Measurements from ENCODE around the gene DLX1. TPM values are rescaled to one million over a fixed set of nuclear protein-coding genes. Genes with fewer than 3 reads are reported as not detected.
"Not testable (repeated sequence)": the region's sequence is repeated elsewhere in the genome, so short reads cannot be mapped to it uniquely, and the experiment has no call there.

DLX1 gene
- total and polyA plus RNA-seq, 2 donors: 0.09 to 0.23 TPM

DNA sequence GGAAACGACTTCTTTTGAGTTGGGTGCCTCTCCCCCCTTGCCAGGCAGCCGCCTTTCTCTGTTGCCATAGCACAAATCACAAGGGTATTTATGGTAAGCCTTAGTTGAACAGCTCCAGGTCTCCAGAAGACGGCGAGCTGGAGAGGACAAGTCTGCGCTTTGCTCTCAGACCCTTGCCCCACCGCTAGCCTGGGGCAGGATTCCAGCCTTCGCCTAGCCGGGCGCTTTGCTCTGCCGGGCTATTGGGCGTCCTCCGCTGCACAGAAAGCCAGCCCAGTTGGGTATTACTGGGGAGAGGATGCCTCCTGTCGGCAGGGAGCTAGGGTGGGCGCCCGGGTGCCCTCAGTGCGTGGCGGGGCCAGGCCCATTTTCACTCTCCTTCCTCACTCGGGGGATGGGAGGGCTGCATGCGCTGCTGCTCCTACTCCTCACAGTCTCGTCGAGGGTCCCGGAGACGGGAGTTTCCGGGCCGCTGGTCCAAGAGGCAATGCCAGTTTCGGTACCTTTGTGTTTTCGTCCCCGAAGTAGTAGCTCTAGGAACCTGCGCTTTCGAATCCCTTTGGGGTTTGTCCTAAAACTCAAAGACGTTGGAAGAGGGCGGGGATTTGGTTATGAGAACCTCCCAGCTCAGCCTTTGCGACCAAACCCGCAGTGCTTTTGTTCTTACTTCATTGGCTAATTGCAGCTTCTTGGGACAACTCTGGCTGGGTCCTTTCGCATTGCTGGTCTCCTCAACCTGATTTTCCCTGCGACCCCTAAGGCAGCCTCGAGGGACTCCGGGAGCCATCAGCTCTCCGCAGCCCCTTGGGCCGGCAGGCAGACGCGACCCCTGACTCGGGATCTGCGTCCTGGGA lies 21.0 kb downstream of the DLX1 start:
- Histone ChIP-seq H3K27ac (ENCODE audit: low read depth in 1 of 2, low read length in 1 of 2) (no peak overlapping the region), H3K9me3 (ENCODE audit: control insufficient read depth in 2 of 2, insufficient read depth in 1 of 2, low read length in 1 of 2) (peaks cover 2 to 12% of the 10 kb centered on the region in 2 donors), H3K4me3 (ENCODE audit: low read length in 2 of 2) (peak overlapping the region; percentile 19 to 26), H3K27me3 (ENCODE audit: control insufficient read depth in 2 of 2, insufficient read depth in 1 of 2, low read length in 1 of 2) (peaks cover 57 to 90% of the 10 kb centered on the region in 2 donors), H3K4me1 (ENCODE audit: control insufficient read depth in 2 of 2, insufficient read depth in 2 of 2, low read length in 2 of 2) (peaks cover 17 to 77% of the 10 kb centered on the region in 2 donors), H3K36me3 (ENCODE audit: control insufficient read depth in 2 of 2, insufficient read depth in 2 of 2, low read length in 1 of 2) (no peaks in the 10 kb centered on the region)
- WGBS: 6% methylated on average over 44 of the region's 44 CpGs
- peak in 3 of 9 donors; percentile 22 to 64 (median 52) for DNase-seq (ENCODE audit: low read depth in 6 of 9, low spot score in 9 of 9)

DNA sequence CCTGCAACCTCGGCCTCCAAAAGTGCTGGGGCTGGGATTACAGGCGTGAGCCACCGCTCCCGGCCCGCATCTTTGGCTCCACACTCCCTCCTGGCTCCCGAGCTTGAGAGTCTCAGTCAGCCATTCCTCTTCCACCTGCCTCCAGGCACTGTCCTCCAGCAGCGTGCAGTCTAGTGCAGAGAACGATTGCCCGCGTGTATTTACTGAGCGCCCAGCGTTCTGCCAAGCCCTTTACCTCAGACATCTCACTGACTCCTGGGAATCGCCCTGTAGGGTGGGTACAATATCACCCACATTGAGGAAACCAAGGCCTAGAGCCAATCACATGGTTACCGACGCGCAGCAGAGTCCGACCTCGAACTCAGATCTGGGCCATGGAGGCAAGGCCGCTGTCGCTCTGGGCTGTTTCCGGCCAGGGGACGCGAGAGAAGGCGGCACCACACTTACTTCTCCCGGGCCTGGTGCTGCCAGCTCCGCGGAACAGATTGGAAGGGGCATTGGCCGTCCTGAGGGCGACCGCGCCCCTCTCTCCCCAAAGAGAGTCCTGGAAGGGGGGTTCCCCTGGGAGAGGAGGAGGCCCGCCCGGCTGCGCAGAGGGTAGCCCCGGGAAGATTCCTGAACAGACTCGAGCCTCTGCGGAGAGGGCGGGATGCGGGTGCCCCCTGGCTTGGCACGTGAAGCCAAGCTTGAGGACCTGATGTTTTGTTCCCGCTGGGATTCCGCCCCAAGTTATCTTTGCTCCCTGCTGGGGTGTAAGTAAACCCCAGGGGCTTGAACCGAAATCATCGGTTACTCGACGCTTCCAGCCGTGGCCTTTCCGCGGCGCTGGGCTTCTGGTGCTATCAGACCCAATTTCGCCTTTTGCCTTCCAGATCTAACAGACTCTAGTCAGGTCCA lies 22.6 kb downstream of the DLX1 start:
- H3K27me3 ChIP-seq (ENCODE audit: control insufficient read depth in 2 of 2, insufficient read depth in 1 of 2, low read length in 1 of 2): peaks cover 46 to 79% of the 10 kb centered on the region in 2 donors
- 18% methylated on average over 51 of the region's 51 CpGs for WGBS

DNA sequence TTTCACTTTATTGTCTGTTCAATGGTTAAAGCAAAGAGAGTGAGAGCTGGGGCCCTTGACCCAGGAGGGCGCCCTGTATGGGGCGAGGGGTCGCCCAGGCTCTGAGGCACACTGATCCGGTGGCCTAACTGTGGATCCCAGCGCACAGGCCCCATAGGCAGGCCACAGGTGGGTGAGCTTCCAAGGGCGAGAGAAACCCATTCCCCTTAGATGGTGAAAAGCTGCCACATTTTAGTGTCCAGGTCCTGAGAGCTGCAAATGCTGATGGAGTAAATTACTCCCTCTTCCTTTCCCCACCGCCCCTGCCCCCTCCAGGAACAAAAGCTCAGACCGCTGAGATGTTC lies 23.3 kb downstream of the DLX1 start:
- 43% methylated on average over 8 of the region's 8 CpGs for WGBS
- Histone ChIP-seq H3K4me3 (ENCODE audit: low read length in 2 of 2) (no peak overlapping the region), H3K27ac (ENCODE audit: low read depth in 1 of 2, low read length in 1 of 2) (no peak overlapping the region), H3K4me1 (ENCODE audit: control insufficient read depth in 2 of 2, insufficient read depth in 2 of 2, low read length in 2 of 2) (peaks cover 12 to 55% of the 10 kb centered on the region in 2 donors), H3K9me3 (ENCODE audit: control insufficient read depth in 2 of 2, insufficient read depth in 1 of 2, low read length in 1 of 2) (peaks cover 2 to 7% of the 10 kb centered on the region in 2 donors), H3K27me3 (ENCODE audit: control insufficient read depth in 2 of 2, insufficient read depth in 1 of 2, low read length in 1 of 2) (peaks cover 46 to 73% of the 10 kb centered on the region in 2 donors), H3K36me3 (ENCODE audit: control insufficient read depth in 2 of 2, insufficient read depth in 2 of 2, low read length in 1 of 2) (no peaks in the 10 kb centered on the region)
- peak in 2 of 9 donors; percentile 3 to 18 for DNase-seq (ENCODE audit: low read depth in 6 of 9, low spot score in 9 of 9)

More for the DNA sequence above, 22.6 kb downstream of the DLX1 start:
- H3K9me3 ChIP-seq (ENCODE audit: control insufficient read depth in 2 of 2, insufficient read depth in 1 of 2, low read length in 1 of 2): peaks cover 2 to 9% of the 10 kb centered on the region in 2 donors
- H3K36me3 ChIP-seq (ENCODE audit: control insufficient read depth in 2 of 2, insufficient read depth in 2 of 2, low read length in 1 of 2): no peaks in the 10 kb centered on the region
- H3K27ac ChIP-seq (ENCODE audit: low read depth in 1 of 2, low read length in 1 of 2): no peak overlapping the region
- H3K4me3 ChIP-seq (ENCODE audit: low read length in 2 of 2): no peak overlapping the region
- H3K4me1 ChIP-seq (ENCODE audit: control insufficient read depth in 2 of 2, insufficient read depth in 2 of 2, low read length in 2 of 2): peaks cover 14 to 61% of the 10 kb centered on the region in 2 donors
- peak in 2 of 9 donors; percentile 12 to 31 for DNase-seq (ENCODE audit: low read depth in 6 of 9, low spot score in 9 of 9)

DNA sequence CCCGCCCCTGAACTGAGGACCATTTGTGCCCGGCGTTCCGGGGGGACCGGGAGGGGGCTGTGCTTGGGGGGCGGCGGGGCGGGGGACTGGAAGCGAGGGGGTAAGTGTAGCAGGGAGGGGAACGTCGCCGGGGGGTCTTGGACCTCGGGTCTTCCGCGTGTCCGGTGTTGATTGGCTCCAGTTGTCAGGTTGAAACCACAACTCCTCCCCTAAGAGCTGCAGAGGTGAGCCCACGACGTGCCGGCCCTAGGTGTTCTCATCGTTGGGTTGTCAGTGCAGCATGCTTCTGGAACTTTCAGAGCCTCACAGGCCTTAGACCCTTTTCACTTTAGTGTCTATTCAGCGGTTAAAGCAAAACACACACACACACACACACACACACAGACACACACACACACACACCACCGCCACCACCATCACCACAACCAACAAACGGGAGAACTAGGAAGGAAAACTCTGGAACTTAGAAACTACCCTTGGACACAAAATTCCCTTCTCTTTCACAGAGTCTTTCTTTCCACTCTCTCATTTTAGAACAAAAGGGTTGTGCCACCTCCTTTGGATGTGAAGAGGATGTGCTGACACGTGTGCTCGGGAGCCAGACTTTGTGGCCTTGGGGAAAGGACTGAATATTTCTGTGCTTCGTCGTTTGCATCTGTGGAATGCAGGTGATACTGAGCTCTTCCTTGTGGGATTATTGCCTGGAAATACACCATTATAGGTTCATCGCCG lies 24.1 kb downstream of the DLX1 start:
- Histone ChIP-seq H3K9me3 (ENCODE audit: control insufficient read depth in 2 of 2, insufficient read depth in 1 of 2, low read length in 1 of 2) (peaks cover 2 to 7% of the 10 kb centered on the region in 2 donors), H3K4me3 (ENCODE audit: low read length in 2 of 2) (no peak overlapping the region), H3K36me3 (ENCODE audit: control insufficient read depth in 2 of 2, insufficient read depth in 2 of 2, low read length in 1 of 2) (no peaks in the 10 kb centered on the region), H3K4me1 (ENCODE audit: control insufficient read depth in 2 of 2, insufficient read depth in 2 of 2, low read length in 2 of 2) (peaks cover 10 to 47% of the 10 kb centered on the region in 2 donors), H3K27ac (ENCODE audit: low read depth in 1 of 2, low read length in 1 of 2) (no peak overlapping the region), H3K27me3 (ENCODE audit: control insufficient read depth in 2 of 2, insufficient read depth in 1 of 2, low read length in 1 of 2) (peaks cover 46 to 69% of the 10 kb centered on the region in 2 donors)
- 30% methylated on average over 29 of the region's 29 CpGs for WGBS
- peak in 3 of 9 donors; percentile 14 to 27 (median 19) for DNase-seq (ENCODE audit: low read depth in 6 of 9, low spot score in 9 of 9)

DNA sequence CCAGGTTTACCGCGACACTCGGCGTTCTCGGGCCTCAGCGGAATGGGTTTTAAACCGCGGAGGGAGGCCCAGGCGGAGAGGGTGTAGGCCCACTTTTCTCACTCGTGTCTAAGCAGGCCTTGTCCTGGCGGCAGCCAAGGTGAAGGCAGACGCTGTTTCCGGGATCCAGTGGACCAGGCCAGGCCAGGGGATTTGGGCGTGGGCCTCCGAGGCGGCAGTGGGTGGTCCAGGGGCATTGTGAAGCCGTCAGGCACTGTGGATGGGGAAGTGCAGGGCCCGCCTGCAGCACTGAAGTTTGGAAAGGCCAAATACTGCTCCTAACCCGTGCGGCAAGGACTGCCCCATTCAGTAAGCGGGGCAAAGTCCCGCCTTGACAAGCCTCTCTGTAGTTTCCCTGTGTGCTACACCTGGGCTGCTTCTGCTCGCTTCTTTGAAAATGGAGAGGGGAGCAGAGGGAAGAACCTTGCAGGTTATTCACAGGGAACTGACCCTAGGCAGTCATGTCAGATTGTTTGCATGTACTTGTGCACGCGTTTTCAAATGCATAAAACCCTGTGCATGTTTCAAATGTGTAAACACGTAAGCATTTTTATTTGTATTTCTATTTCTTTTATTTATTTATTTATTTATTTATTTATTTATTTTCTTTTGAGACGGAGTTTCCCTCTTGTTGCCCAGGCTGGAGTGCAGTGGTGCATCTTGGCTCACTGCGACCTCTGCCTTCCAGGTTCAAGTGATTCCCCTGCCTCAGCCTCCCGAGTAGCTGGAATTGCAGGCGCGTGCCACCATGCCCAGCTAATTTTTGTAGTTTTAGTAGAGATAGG lies 24.9 kb downstream of the DLX1 start:
- peak in 2 of 9 donors; percentile 12 to 13 for DNase-seq (ENCODE audit: low read depth in 6 of 9, low spot score in 9 of 9)
- Histone ChIP-seq H3K4me1 (ENCODE audit: control insufficient read depth in 2 of 2, insufficient read depth in 2 of 2, low read length in 2 of 2) (peaks cover 10 to 41% of the 10 kb centered on the region in 2 donors), H3K27me3 (ENCODE audit: control insufficient read depth in 2 of 2, insufficient read depth in 1 of 2, low read length in 1 of 2) (peaks cover 45 to 61% of the 10 kb centered on the region in 2 donors), H3K27ac (ENCODE audit: low read depth in 1 of 2, low read length in 1 of 2) (no peak overlapping the region), H3K4me3 (ENCODE audit: low read length in 2 of 2) (no peak overlapping the region), H3K36me3 (ENCODE audit: control insufficient read depth in 2 of 2, insufficient read depth in 2 of 2, low read length in 1 of 2) (no peaks in the 10 kb centered on the region), H3K9me3 (ENCODE audit: control insufficient read depth in 2 of 2, insufficient read depth in 1 of 2, low read length in 1 of 2) (peaks cover 2 to 7% of the 10 kb centered on the region in 2 donors)
- WGBS: 53% methylated on average over 31 of the region's 31 CpGs

DNA sequence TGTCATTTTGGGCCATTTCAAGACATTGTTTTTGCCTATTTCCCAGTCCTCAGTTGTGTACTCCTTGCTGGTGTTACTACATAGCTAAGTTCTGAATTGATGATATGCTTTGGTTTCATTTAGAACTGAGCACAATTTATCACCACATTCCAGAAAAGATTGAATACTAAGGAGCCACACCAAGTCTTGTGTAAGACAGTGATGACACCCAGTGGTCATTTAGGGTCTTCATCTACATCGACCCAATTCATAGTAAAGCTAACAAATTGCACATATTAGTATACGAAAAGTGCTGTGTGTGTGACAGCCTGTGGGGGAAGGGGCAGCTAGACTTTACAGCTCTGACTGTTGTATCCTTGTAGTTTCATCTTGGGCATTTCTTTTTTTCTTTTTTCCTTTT lies 28.3 kb downstream of the DLX1 start:
- 75% methylated on average over 2 of the region's 2 CpGs for WGBS
- H3K4me3 ChIP-seq (ENCODE audit: low read length in 2 of 2): no peak overlapping the region
- no peaks in the 10 kb centered on the region for H3K9me3 ChIP-seq (ENCODE audit: control insufficient read depth in 2 of 2, insufficient read depth in 1 of 2, low read length in 1 of 2)
- peaks cover 13 to 27% of the 10 kb centered on the region in 2 donors for H3K27me3 ChIP-seq (ENCODE audit: control insufficient read depth in 2 of 2, insufficient read depth in 1 of 2, low read length in 1 of 2)
- no peak overlapping the region for H3K27ac ChIP-seq (ENCODE audit: low read depth in 1 of 2, low read length in 1 of 2)
- no peaks in the 10 kb centered on the region for H3K36me3 ChIP-seq (ENCODE audit: control insufficient read depth in 2 of 2, insufficient read depth in 2 of 2, low read length in 1 of 2)
- peak in 2 of 9 donors; percentile 21 to 34 for DNase-seq (ENCODE audit: low read depth in 6 of 9, low spot score in 9 of 9)
- H3K4me1 ChIP-seq (ENCODE audit: control insufficient read depth in 2 of 2, insufficient read depth in 2 of 2, low read length in 2 of 2): peaks cover 0 to 12% of the 10 kb centered on the region in 2 donors

DNA sequence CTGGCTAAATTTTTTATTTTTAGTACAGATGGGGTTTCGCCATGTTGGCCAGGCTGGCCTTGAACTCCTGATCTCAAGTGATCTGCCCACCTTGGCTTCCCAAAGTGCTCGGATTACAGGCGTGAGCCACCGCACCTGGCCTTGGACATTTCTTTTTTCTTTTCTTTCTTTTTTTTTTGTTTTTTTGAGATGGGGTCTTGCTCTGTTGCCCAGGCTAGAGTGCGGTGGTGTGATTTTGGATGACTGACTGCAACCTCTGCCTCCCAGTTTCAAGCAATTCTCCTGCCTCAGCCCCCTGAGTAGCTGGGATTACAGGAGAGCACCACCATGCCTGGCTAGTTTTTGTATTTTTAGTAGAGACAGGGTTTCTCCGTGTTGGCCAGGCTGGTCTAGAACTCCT lies 28.9 kb downstream of the DLX1 start:
- H3K4me3 ChIP-seq (ENCODE audit: low read length in 2 of 2); H3K27ac ChIP-seq (ENCODE audit: low read depth in 1 of 2, low read length in 1 of 2); H3K9me3 ChIP-seq (ENCODE audit: control insufficient read depth in 2 of 2, insufficient read depth in 1 of 2, low read length in 1 of 2); DNase-seq (ENCODE audit: low read depth in 6 of 9, low spot score in 9 of 9); H3K36me3 ChIP-seq (ENCODE audit: control insufficient read depth in 2 of 2, insufficient read depth in 2 of 2, low read length in 1 of 2): not testable (repeated sequence)
- WGBS: 99% methylated on average over 6 of the region's 6 CpGs
- H3K27me3 ChIP-seq (ENCODE audit: control insufficient read depth in 2 of 2, insufficient read depth in 1 of 2, low read length in 1 of 2): peaks cover 7 to 21% of the 10 kb centered on the region in 2 donors
- H3K4me1 ChIP-seq (ENCODE audit: control insufficient read depth in 2 of 2, insufficient read depth in 2 of 2, low read length in 2 of 2): peaks cover 0 to 11% of the 10 kb centered on the region in 2 donors

DNA sequence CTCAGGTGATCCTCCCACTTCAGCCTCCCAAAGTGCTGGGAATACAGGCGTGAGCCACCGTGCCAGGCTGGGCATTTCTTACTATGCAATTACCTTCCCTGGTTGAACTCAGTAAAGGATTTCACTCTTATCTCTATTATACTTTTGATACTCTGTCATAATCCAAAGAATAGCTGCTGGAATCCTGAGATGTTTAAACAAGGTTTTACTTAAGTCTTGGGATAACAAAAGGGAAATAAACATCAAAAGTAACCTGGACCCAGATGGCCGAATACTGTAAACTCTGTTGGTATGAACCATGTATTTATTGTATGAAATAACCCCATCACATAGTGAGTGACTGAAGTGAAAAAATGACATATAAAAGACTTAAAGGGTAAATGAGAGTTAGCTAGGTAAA lies 29.3 kb downstream of the DLX1 start:
- 96% methylated on average over 3 of the region's 3 CpGs for WGBS
- H3K4me3 ChIP-seq (ENCODE audit: low read length in 2 of 2): no peak overlapping the region
- H3K27ac ChIP-seq (ENCODE audit: low read depth in 1 of 2, low read length in 1 of 2): no peak overlapping the region
- H3K36me3 ChIP-seq (ENCODE audit: control insufficient read depth in 2 of 2, insufficient read depth in 2 of 2, low read length in 1 of 2): no peaks in the 10 kb centered on the region
- H3K9me3 ChIP-seq (ENCODE audit: control insufficient read depth in 2 of 2, insufficient read depth in 1 of 2, low read length in 1 of 2): no peaks in the 10 kb centered on the region
- DNase-seq (ENCODE audit: low read depth in 6 of 9, low spot score in 9 of 9): no peak
- H3K27me3 ChIP-seq (ENCODE audit: control insufficient read depth in 2 of 2, insufficient read depth in 1 of 2, low read length in 1 of 2): peaks cover 5 to 17% of the 10 kb centered on the region in 2 donors
- H3K4me1 ChIP-seq (ENCODE audit: control insufficient read depth in 2 of 2, insufficient read depth in 2 of 2, low read length in 2 of 2): peaks cover 0 to 8% of the 10 kb centered on the region in 2 donors

Data from thymus (tissue), 11 donors.